ENCODE results near the gene PCP4L1. TPM values are rescaled to one million over a fixed set of nuclear protein-coding genes. Genes with fewer than 3 reads are reported as not detected.
A peak's percentile ranks its signal among the peaks of the same experiment; 100 is the strongest.
"Not testable (repeated sequence)": the region's sequence is repeated elsewhere in the genome, so short reads cannot be mapped to it uniquely, and the experiment has no call there.

PCP4L1 gene
- total RNA-seq, 1 experiment from 2014 or later, result not detected

GRCh38 chr1:161255955-161256520 is 2.5 kb upstream of the PCP4L1 start:
- not testable (repeated sequence) for DNase-seq, H3K4me3 ChIP-seq, H3K9me3 ChIP-seq, H3K36me3 ChIP-seq
- H3K27me3 ChIP-seq, result peaks cover 26% of the 10 kb centered on the region

- not testable (repeated sequence) for H3K36me3 ChIP-seq, DNase-seq, H3K4me3 ChIP-seq, H3K9me3 ChIP-seq
- H3K27me3 ChIP-seq, result peaks cover 35% of the 10 kb centered on the region
Observed at GRCh38 chr1:161257109-161257508, 1.4 kb upstream of the PCP4L1 start.

- peaks cover 6% of the 10 kb centered on the region; the same call in 1 of the 2 replicates for H3K9me3 ChIP-seq
- H3K4me3 ChIP-seq, result no peak overlapping the region
- H3K27me3 ChIP-seq, result peaks cover 35% of the 10 kb centered on the region
- H3K36me3 ChIP-seq, result no peaks in the 10 kb centered on the region
- DNase-seq, result no peak
Observed at GRCh38 chr1:161259345-161259702, 779 bp downstream of the PCP4L1 start.

GRCh38 chr1:161259765-161260164 is 1.2 kb downstream of the PCP4L1 start:
- H3K9me3 ChIP-seq, result peaks cover 6% of the 10 kb centered on the region; the same call in 1 of the 2 replicates
- H3K36me3 ChIP-seq, result no peaks in the 10 kb centered on the region
- no peak overlapping the region for H3K4me3 ChIP-seq
- peaks cover 35% of the 10 kb centered on the region for H3K27me3 ChIP-seq
- no peak for DNase-seq

GRCh38 chr1:161260376-161261260 is 2.1 kb downstream of the PCP4L1 start:
- no peak for DNase-seq
- peaks cover 6% of the 10 kb centered on the region; the same call in 1 of the 2 replicates for H3K9me3 ChIP-seq
- peaks cover 35% of the 10 kb centered on the region for H3K27me3 ChIP-seq
- H3K36me3 ChIP-seq, result no peaks in the 10 kb centered on the region
- H3K4me3 ChIP-seq, result no peak overlapping the region

- Histone ChIP-seq H3K4me3 (no peak overlapping the region), H3K36me3 (no peaks in the 10 kb centered on the region), H3K9me3 (peaks cover 6% of the 10 kb centered on the region; the same call in 1 of the 2 replicates), H3K27me3 (peaks cover 35% of the 10 kb centered on the region)
- no peak for DNase-seq
Observed at GRCh38 chr1:161261261-161262235, 3.0 kb downstream of the PCP4L1 start.

- no peaks in the 10 kb centered on the region for H3K36me3 ChIP-seq
- peaks cover 16% of the 10 kb centered on the region for H3K27me3 ChIP-seq
- H3K9me3 ChIP-seq, result no peaks in the 10 kb centered on the region
- no peak overlapping the region for H3K4me3 ChIP-seq
- DNase-seq, result no peak
Observed at GRCh38 chr1:161265305-161265704, 6.8 kb downstream of the PCP4L1 start.

- Histone ChIP-seq H3K9me3 (no peaks in the 10 kb centered on the region), H3K36me3 (no peaks in the 10 kb centered on the region), H3K4me3 (no peak overlapping the region), H3K27me3 (peaks cover 11% of the 10 kb centered on the region)
- DNase-seq, result peak; percentile 33
Observed at GRCh38 chr1:161266202-161266601, 7.7 kb downstream of the PCP4L1 start.

GRCh38 chr1:161266836-161267235 is 8.3 kb downstream of the PCP4L1 start:
- DNase-seq, result no peak
- Histone ChIP-seq H3K36me3 (no peaks in the 10 kb centered on the region), H3K9me3 (no peaks in the 10 kb centered on the region), H3K4me3 (no peak overlapping the region), H3K27me3 (peaks cover 5% of the 10 kb centered on the region)

- Histone ChIP-seq H3K9me3 (no peaks in the 10 kb centered on the region), H3K36me3 (no peaks in the 10 kb centered on the region), H3K4me3 (no peak overlapping the region), H3K27me3 (peaks cover 5% of the 10 kb centered on the region; the same call in 1 of the 2 replicates)
- no peak for DNase-seq
Observed at GRCh38 chr1:161267321-161267720, 8.8 kb downstream of the PCP4L1 start.

- DNase-seq, result no peak
Observed at GRCh38 chr1:161273402-161273801, 14.9 kb downstream of the PCP4L1 start.

GRCh38 chr1:161274874-161275273 is 16.3 kb downstream of the PCP4L1 start:
- no peak for DNase-seq
- Histone ChIP-seq H3K4me3 (no peak overlapping the region), H3K9me3 (no peaks in the 10 kb centered on the region), H3K27me3 (peaks cover 29% of the 10 kb centered on the region), H3K36me3 (no peaks in the 10 kb centered on the region)

More at GRCh38 chr1:161273402-161273801, 14.9 kb downstream of the PCP4L1 start:
- H3K9me3 ChIP-seq, result no peaks in the 10 kb centered on the region
- no peak overlapping the region for H3K4me3 ChIP-seq
- H3K36me3 ChIP-seq, result no peaks in the 10 kb centered on the region
- H3K27me3 ChIP-seq, result peaks cover 25% of the 10 kb centered on the region

GRCh38 chr1:161282991-161283390 is 24.4 kb downstream of the PCP4L1 start:
- DNase-seq, result no peak
- Histone ChIP-seq H3K27me3 (peaks cover 34% of the 10 kb centered on the region), H3K36me3 (no peaks in the 10 kb centered on the region), H3K9me3 (no peaks in the 10 kb centered on the region), H3K4me3 (no peak overlapping the region)

GRCh38 chr1:161285113-161285512 is 26.6 kb downstream of the PCP4L1 start:
- H3K27me3 ChIP-seq, result peaks cover 28% of the 10 kb centered on the region
- H3K36me3 ChIP-seq, result no peaks in the 10 kb centered on the region
- DNase-seq, result no peak
- H3K4me3 ChIP-seq, result no peak overlapping the region
- no peaks in the 10 kb centered on the region for H3K9me3 ChIP-seq

GRCh38 chr1:161285521-161285920 is 27.0 kb downstream of the PCP4L1 start:
- Histone ChIP-seq H3K36me3 (no peaks in the 10 kb centered on the region), H3K9me3 (no peaks in the 10 kb centered on the region), H3K4me3 (no peak overlapping the region), H3K27me3 (peaks cover 28% of the 10 kb centered on the region)
- DNase-seq, result no peak

- H3K36me3 ChIP-seq, result no peaks in the 10 kb centered on the region
- H3K4me3 ChIP-seq, result no peak overlapping the region
- H3K9me3 ChIP-seq, result no peaks in the 10 kb centered on the region
- no peak for DNase-seq
- H3K27me3 ChIP-seq, result peaks cover 26% of the 10 kb centered on the region
Observed at GRCh38 chr1:161287482-161288054, 29.0 kb downstream of the PCP4L1 start.
